ENCODE results near the gene MAG. TPM values are rescaled to one million over a fixed set of nuclear protein-coding genes. Genes with fewer than 3 reads are reported as not detected.

Gene MAG
- total and polyA plus RNA-seq, 10 of the 15 experiments (the other 5 are each of a cell fraction or from before 2014, with no cell fraction given) = 0.03 to 0.82 (median 0.17) TPM; not detected in 2

DNA sequence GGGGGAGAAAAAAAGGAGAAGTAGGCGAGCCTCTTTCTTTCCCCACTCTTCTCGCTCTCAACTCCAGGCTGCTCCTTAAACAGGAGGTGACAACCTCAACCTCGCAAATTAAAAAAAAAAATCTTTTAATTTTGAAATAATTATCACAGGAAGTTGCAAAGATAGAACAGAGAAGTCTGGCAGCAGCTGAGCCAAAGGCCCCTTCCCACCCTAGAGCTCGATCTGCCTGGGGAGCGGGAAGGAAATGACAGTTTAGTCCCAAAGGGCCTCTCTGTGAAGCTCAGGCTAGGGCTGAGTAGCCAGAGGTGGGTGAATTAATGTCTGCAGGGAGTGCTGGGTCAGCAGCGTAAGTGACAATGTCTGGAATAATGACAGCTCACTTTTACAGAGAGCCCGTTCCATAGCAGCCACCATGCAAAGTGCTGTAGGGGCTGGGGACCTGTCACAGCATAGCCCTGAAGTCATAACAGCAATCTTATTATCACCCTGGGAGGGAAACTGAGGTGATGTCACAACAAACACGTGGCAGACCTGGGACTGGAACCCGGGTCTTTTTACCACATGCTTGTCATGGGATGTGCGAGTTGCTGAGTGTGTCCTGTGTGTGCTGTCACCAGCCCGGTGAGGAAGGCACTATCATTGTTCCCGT is 28.2 kb downstream of the MAG start (continued):
- 0 out of 2 replicates have a peak, but pooled peaks have one; percentile 38 for TF ChIP-seq GATAD2B (conservative IDR thresholded peaks at IDR 0.05; ENCODE audit: low read depth)
- TF ChIP-seq MXI1 (IDR thresholded peaks at IDR 0.05; ENCODE audit: low read depth, low read length) = peak; percentile 36; the same call in 1 of the 2 replicates
- TF ChIP-seq RCOR1 (conservative IDR thresholded peaks at IDR 0.05; ENCODE audit: low read depth, low read length) = no peak
- peak; percentile 80 for TF ChIP-seq ATF7 (IDR thresholded peaks at IDR 0.05; ENCODE audit: low read depth)
- TF ChIP-seq ETV6 (conservative IDR thresholded peaks at IDR 0.05 in 1 of 2, IDR thresholded peaks at IDR 0.05 in 1 of 2; ENCODE audit: borderline replicate concordance in 1 of 2, low read depth in 1 of 2) = no peak
- TF ChIP-seq CREB1 (IDR thresholded peaks at IDR 0.05; ENCODE audit: low read depth) = no peak
- TF ChIP-seq ZNF24 (IDR thresholded peaks at IDR 0.05) = 0 out of 2 replicates have a peak, but pooled peaks have one; percentile 25
- TF ChIP-seq, protein P1, sequence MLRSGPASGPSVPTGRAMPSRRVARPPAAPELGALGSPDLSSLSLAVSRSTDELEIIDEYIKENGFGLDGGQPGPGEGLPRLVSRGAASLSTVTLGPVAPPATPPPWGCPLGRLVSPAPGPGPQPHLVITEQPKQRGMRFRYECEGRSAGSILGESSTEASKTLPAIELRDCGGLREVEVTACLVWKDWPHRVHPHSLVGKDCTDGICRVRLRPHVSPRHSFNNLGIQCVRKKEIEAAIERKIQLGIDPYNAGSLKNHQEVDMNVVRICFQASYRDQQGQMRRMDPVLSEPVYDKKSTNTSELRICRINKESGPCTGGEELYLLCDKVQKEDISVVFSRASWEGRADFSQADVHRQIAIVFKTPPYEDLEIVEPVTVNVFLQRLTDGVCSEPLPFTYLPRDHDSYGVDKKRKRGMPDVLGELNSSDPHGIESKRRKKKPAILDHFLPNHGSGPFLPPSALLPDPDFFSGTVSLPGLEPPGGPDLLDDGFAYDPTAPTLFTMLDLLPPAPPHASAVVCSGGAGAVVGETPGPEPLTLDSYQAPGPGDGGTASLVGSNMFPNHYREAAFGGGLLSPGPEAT (IDR thresholded peaks at IDR 0.05; ENCODE audit: low read depth) = peak; percentile 70
- TF ChIP-seq EED (IDR thresholded peaks at IDR 0.05; ENCODE audit: low read depth) = no peak
- TF ChIP-seq ZNF384 (IDR thresholded peaks at IDR 0.05; ENCODE audit: borderline replicate concordance, low read depth, low read length) = peak; percentile 65
- TF ChIP-seq, protein P2, sequence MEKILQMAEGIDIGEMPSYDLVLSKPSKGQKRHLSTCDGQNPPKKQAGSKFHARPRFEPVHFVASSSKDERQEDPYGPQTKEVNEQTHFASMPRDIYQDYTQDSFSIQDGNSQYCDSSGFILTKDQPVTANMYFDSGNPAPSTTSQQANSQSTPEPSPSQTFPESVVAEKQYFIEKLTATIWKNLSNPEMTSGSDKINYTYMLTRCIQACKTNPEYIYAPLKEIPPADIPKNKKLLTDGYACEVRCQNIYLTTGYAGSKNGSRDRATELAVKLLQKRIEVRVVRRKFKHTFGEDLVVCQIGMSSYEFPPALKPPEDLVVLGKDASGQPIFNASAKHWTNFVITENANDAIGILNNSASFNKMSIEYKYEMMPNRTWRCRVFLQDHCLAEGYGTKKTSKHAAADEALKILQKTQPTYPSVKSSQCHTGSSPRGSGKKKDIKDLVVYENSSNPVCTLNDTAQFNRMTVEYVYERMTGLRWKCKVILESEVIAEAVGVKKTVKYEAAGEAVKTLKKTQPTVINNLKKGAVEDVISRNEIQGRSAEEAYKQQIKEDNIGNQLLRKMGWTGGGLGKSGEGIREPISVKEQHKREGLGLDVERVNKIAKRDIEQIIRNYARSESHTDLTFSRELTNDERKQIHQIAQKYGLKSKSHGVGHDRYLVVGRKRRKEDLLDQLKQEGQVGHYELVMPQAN (conservative IDR thresholded peaks at IDR 0.05) = no peak
- TF ChIP-seq ASH2L (IDR thresholded peaks at IDR 0.05; ENCODE audit: borderline replicate concordance, low read depth) = no peak
- TF ChIP-seq, protein P3, sequence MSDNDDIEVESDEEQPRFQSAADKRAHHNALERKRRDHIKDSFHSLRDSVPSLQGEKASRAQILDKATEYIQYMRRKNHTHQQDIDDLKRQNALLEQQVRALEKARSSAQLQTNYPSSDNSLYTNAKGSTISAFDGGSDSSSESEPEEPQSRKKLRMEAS (IDR thresholded peaks at IDR 0.05; ENCODE audit: low read depth, low read length) = no peak
- TF ChIP-seq SUPT20H (IDR thresholded peaks at IDR 0.05; ENCODE audit: borderline replicate concordance, control insufficient read depth, low read depth, low read length) = no peak

All from GM12878 (cell line).